ENCODE measurements around the gene EXOC4. TPM values are rescaled to one million over a fixed set of nuclear protein-coding genes. Genes with fewer than 3 reads are reported as not detected.

Gene EXOC4
- total and polyA plus RNA-seq, 2 of the 13 experiments (the other 11 are each of a cell fraction or from before 2014, with no cell fraction given), result 22.5 to 39.0 TPM

- FAIRE-seq, result no peak
- 83% methylated on average over 7 of the region's 7 CpGs for WGBS (ENCODE audit: low lambda C conversion rate)
These were observed 449.2 kb downstream of the EXOC4 start for GRCh38 chr7:133702078-133702477.

More at GRCh38 chr7:133702078-133702477, 449.2 kb downstream of the EXOC4 start:
- Histone ChIP-seq H4K20me1 (ENCODE audit: insufficient read depth, low read length) (no peaks in the 10 kb centered on the region), H3K27me3 (ENCODE audit: control insufficient read depth in 1 of 2, insufficient read depth in 2 of 2, low read length in 2 of 2) (no peaks in the 10 kb centered on the region), H2AFZ (ENCODE audit: low read length) (no peak overlapping the region), H3K27ac (ENCODE audit: extremely low read length, insufficient read depth, low read length) (no peak overlapping the region), H3K9ac (ENCODE audit: insufficient read depth, low read depth, low read length) (no peak overlapping the region), H3K4me2 (ENCODE audit: low read depth, low read length) (no peak overlapping the region), H3K36me3 (replicated peaks in 1 of 2; ENCODE audit: control insufficient read depth in 1 of 2, insufficient read depth in 2 of 2, low read length in 2 of 2) (no peaks in the 10 kb centered on the region; a peak in 1 of 5 replicates), H3K9me3 (ENCODE audit: low read length) (no peaks in the 10 kb centered on the region), H3K79me2 (ENCODE audit: insufficient read depth, low read length) (no peaks in the 10 kb centered on the region), H3K4me3 (replicated peaks in 1 of 3; ENCODE audit: insufficient read depth in 1 of 3, low read depth in 2 of 3, low read length in 3 of 3) (no peak overlapping the region), H3K4me1 (ENCODE audit: insufficient read depth, low read length) (peaks cover 14% of the 10 kb centered on the region; the same call in 1 of the 2 replicates)
- CTCF ChIA-PET (ENCODE audit: low intra/inter-chr PET ratio, low total read pairs), result no interaction called here
- peak; percentile 31 for TF ChIP-seq PCBP2 (optimal IDR thresholded peaks at IDR 0.05; ENCODE audit: low read depth, low read length, poor library complexity, severe bottlenecking)
- no peak for TF ChIP-seq ZNF431 (CRISPR knock-in tag; IDR thresholded peaks at IDR 0.05; ENCODE audit: borderline replicate concordance, low read depth)
- TF ChIP-seq ZNF253 (CRISPR knock-in tag; IDR thresholded peaks at IDR 0.05; ENCODE audit: borderline replicate concordance), result no peak
- TF ChIP-seq PCBP1 (IDR thresholded peaks at IDR 0.05; ENCODE audit: borderline replicate concordance, low read depth, low read length), result 0 out of 2 replicates have a peak, but pooled peaks have one; percentile 53
- no peak for TF ChIP-seq ATF1 (CRISPR knock-in tag; IDR thresholded peaks at IDR 0.05)
- TF ChIP-seq ZFP1 (CRISPR knock-in tag; IDR thresholded peaks at IDR 0.05), result no peak
- no peak for TF ChIP-seq KLF15 (CRISPR knock-in tag; IDR thresholded peaks at IDR 0.05; ENCODE audit: borderline replicate concordance)
- TF ChIP-seq REPIN1 (CRISPR knock-in tag; IDR thresholded peaks at IDR 0.05; ENCODE audit: borderline replicate concordance, low read depth), result no peak
- TF ChIP-seq ZBTB4 (CRISPR knock-in tag; IDR thresholded peaks at IDR 0.05; ENCODE audit: borderline replicate concordance), result no peak
- TF ChIP-seq ZNF317 (CRISPR knock-in tag; IDR thresholded peaks at IDR 0.05), result no peak
- no peak for TF ChIP-seq ZFP82 (CRISPR knock-in tag; IDR thresholded peaks at IDR 0.05; ENCODE audit: borderline replicate concordance)
- peak; percentile 87 for TF ChIP-seq HNRNPK (IDR thresholded peaks at IDR 0.05; ENCODE audit: low read depth, low read length, poor library complexity, severe bottlenecking)
- no peak for TF ChIP-seq CEBPG (CRISPR knock-in tag; IDR thresholded peaks at IDR 0.05)
- no TSS peak for BruUV-seq (replicated peaks)
- in situ Hi-C loops (cut with HindIII; ENCODE audit: extremely low pct_ligation_motif_present, low pct_unique_long_range_greater_than_20kb), result no loop called here
- no peak for DNase-seq (ENCODE audit: low spot score)
- POLR2A ChIA-PET, result no interaction called here
- no peak for ATAC-seq
- intact Hi-C loops (cut with micrococcal nuclease; ENCODE audit: unreplicated experiment), result no loop called here

Measured in HepG2 (cell line).